Uterus (tissue), 4 donors: ENCODE results near the gene HHAT. TPM values are rescaled to one million over a fixed set of nuclear protein-coding genes. Genes with fewer than 3 reads are reported as not detected.

Experiments used
- DNase-seq, 2 donors: peaks; one replicate each; pipeline ENCODE4 v3.0.0-alpha.2; 2019 to 2020
- H3K27ac ChIP-seq, 2 donors: fragments of 200-600 bp; sonication (generic); 1 replicate in 1 of 2; 2 replicates in 1 of 2; pipeline ENCODE4 v1.5.1; 2016 to 2018
- H3K27me3 ChIP-seq, 2 donors: fragments of 200-600 bp; sonication (generic); one replicate each; pipeline ENCODE4 v1.5.1; 2018 to 2019; ENCODE audit warnings: control low read depth in 1 of 2
- H3K36me3 ChIP-seq, 2 donors: fragments of 200-600 bp; sonication (generic); one replicate each; pipeline ENCODE4 v1.5.1; 2019; ENCODE audit warnings: control low read depth in 1 of 2
- H3K4me1 ChIP-seq, 2 donors: fragments of 200-600 bp; sonication (generic); one replicate each; pipeline ENCODE4 v1.5.1; 2018 to 2019; ENCODE audit warnings: control low read depth in 1 of 2
- H3K4me3 ChIP-seq, 2 donors: fragments of 200-600 bp; sonication (generic); 1 replicate in 1 of 2; 2 replicates in 1 of 2; pipeline ENCODE4 v1.5.1; 2018 to 2019; ENCODE audit warnings: mild to moderate bottlenecking in 1 of 2
- H3K9me3 ChIP-seq, 2 donors: fragments of 200-600 bp; sonication (generic); one replicate each; pipeline ENCODE4 v1.5.1; 2019; ENCODE audit warnings: control low read depth in 1 of 2
- CTCF ChIP-seq, 4 experiments: fragments of 200-600 bp in 2 of 4; fragments of 450-650 bp in 2 of 4; sonication (generic) in 2 of 4; IDR thresholded peaks; one replicate each; pipeline ENCODE4 v1.5.1; 2016 to 2019; ENCODE audit warnings: antibody characterized with exemption in 4 of 4, mild to moderate bottlenecking in 2 of 4, moderate library complexity in 1 of 4
- POLR2A ChIP-seq, 2 donors: fragments of 450-650 bp; IDR thresholded peaks; one replicate each; pipeline ENCODE4 v1.6.1; 2016; ENCODE audit warnings: antibody characterized with exemption in 2 of 2, mild to moderate bottlenecking in 1 of 2, moderate library complexity in 1 of 2
- intact Hi-C: fragments of 100-400 bp; cut with DNase I; formaldehyde crosslinking; loops from one replicate; pipeline ENCODE4 v1.15.1; 2023; ENCODE audit warnings: low total_unique reads
- total RNA-seq, 4 donors: library from RNA; depleted of rRNA in 3 of 4; stranded (reverse); fragments of >200 nt in 3 of 4; gene quantifications; one replicate each; pipeline versions ENCODE4 v1.1.0 to v1.2.4, GENCODE V29; 2014 to 2023
- donor health status: DM: yes; HTN: yes; CAD: no.

The HHAT gene
- total RNA-seq, 4 donors from 2014 or later: 0.88 to 10.9 (median 3.4) TPM

DNA sequence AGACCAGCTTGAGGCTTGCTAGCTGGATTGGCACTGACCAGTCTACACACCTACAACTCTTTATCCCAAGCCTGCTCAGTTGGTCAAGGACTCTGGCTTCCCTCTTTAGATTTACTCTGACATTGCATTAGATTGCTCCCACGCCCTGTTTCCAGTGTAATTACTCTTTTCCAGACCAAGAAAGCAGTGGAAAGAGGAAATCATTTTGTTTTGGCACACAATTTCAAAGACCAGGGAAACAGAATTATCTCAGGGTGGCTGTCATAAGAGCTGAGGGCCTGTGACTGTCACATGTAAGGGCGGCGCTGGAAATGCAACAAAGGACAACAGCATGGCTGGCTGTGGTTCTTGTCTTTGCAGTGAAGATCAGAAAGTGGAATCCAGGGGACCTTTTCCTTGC, 302.7 kb downstream of the HHAT start:
- DNase-seq: no peak
- Histone ChIP-seq H3K36me3 (no peaks in the 10 kb centered on the region), H3K4me1 (no peaks in the 10 kb centered on the region), H3K9me3 (no peaks in the 10 kb centered on the region), H3K4me3 (no peak overlapping the region), H3K27ac (no peak overlapping the region), H3K27me3 (no peaks in the 10 kb centered on the region)
- TF ChIP-seq POLR2A (IDR thresholded peaks at IDR 0.05) (no peak), CTCF (IDR thresholded peaks at IDR 0.05) (no peak)
- intact Hi-C loops: no loop called here

- H3K9me3 ChIP-seq: no peaks in the 10 kb centered on the region
These were observed 304.4 kb downstream of the HHAT start for GRCh38 chr1:210633140-210633539.

GRCh38 chr1:210633636-210634035, 304.9 kb downstream of the HHAT start:
- TF ChIP-seq CTCF (IDR thresholded peaks at IDR 0.05): no peak
- TF ChIP-seq POLR2A (IDR thresholded peaks at IDR 0.05): no peak
- Histone ChIP-seq H3K27me3 (no peaks in the 10 kb centered on the region), H3K27ac (no peak overlapping the region), H3K9me3 (no peaks in the 10 kb centered on the region), H3K4me3 (no peak overlapping the region), H3K4me1 (no peaks in the 10 kb centered on the region), H3K36me3 (no peaks in the 10 kb centered on the region)
- DNase-seq: no peak
- intact Hi-C loops: no loop called here

More at GRCh38 chr1:210633140-210633539, 304.4 kb downstream of the HHAT start:
- Histone ChIP-seq H3K4me3 (no peak overlapping the region), H3K36me3 (no peaks in the 10 kb centered on the region), H3K4me1 (no peaks in the 10 kb centered on the region), H3K27ac (no peak overlapping the region), H3K27me3 (no peaks in the 10 kb centered on the region)
- no peak for DNase-seq
- intact Hi-C loops: no loop called here
- TF ChIP-seq CTCF (IDR thresholded peaks at IDR 0.05) (no peak), POLR2A (IDR thresholded peaks at IDR 0.05) (no peak)

GRCh38 chr1:210635108-210635507, 306.4 kb downstream of the HHAT start:
- no peaks in the 10 kb centered on the region for H3K9me3 ChIP-seq
- intact Hi-C loops: no loop called here
- no peak for DNase-seq
- H3K4me1 ChIP-seq: no peaks in the 10 kb centered on the region
- H3K27ac ChIP-seq: no peak overlapping the region
- H3K4me3 ChIP-seq: no peak overlapping the region
- H3K36me3 ChIP-seq: no peaks in the 10 kb centered on the region
- H3K27me3 ChIP-seq: no peaks in the 10 kb centered on the region
- TF ChIP-seq CTCF (IDR thresholded peaks at IDR 0.05) (no peak), POLR2A (IDR thresholded peaks at IDR 0.05) (no peak)

- Histone ChIP-seq H3K27me3 (no peaks in the 10 kb centered on the region), H3K4me3 (no peak overlapping the region), H3K36me3 (no peaks in the 10 kb centered on the region), H3K9me3 (no peaks in the 10 kb centered on the region), H3K27ac (no peak overlapping the region), H3K4me1 (no peaks in the 10 kb centered on the region)
- intact Hi-C loops: no loop called here
- TF ChIP-seq CTCF (IDR thresholded peaks at IDR 0.05) (no peak), POLR2A (IDR thresholded peaks at IDR 0.05) (no peak)
- no peak for DNase-seq
These were observed 312.9 kb downstream of the HHAT start for GRCh38 chr1:210641582-210641981.
